ENCODE measurements around the gene MS4A14. TPM values are rescaled to one million over a fixed set of nuclear protein-coding genes. Genes with fewer than 3 reads are reported as not detected.

Gene MS4A14
- total RNA-seq, 2 donors from 2014 or later = 0.17 to 1.1 TPM

GRCh38 chr11:60389279-60389910, 6.9 kb upstream of the MS4A14 start:
- peak overlapping the region; percentile 3 for H3K27ac ChIP-seq
- DNase-seq = no peak
- no peak overlapping the region for H3K9ac ChIP-seq (ENCODE audit: low read depth in 2 of 2, low read length in 2 of 2)

GRCh38 chr11:60390419-60390818, 5.8 kb upstream of the MS4A14 start:
- no peak overlapping the region for H3K9ac ChIP-seq (ENCODE audit: low read depth in 2 of 2, low read length in 2 of 2)
- no peak for DNase-seq
- no peaks in the 10 kb centered on the region for H3K36me3 ChIP-seq
- intact Hi-C loops (cut with DNase I) = no loop called here
- no peaks in the 10 kb centered on the region for H3K27me3 ChIP-seq
- H3K9me3 ChIP-seq = no peaks in the 10 kb centered on the region
- no peak overlapping the region for H3K4me3 ChIP-seq
- H3K27ac ChIP-seq = no peak overlapping the region
- no peaks in the 10 kb centered on the region for H3K4me1 ChIP-seq
- TF ChIP-seq, protein P1, sequence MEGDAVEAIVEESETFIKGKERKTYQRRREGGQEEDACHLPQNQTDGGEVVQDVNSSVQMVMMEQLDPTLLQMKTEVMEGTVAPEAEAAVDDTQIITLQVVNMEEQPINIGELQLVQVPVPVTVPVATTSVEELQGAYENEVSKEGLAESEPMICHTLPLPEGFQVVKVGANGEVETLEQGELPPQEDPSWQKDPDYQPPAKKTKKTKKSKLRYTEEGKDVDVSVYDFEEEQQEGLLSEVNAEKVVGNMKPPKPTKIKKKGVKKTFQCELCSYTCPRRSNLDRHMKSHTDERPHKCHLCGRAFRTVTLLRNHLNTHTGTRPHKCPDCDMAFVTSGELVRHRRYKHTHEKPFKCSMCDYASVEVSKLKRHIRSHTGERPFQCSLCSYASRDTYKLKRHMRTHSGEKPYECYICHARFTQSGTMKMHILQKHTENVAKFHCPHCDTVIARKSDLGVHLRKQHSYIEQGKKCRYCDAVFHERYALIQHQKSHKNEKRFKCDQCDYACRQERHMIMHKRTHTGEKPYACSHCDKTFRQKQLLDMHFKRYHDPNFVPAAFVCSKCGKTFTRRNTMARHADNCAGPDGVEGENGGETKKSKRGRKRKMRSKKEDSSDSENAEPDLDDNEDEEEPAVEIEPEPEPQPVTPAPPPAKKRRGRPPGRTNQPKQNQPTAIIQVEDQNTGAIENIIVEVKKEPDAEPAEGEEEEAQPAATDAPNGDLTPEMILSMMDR (IDR thresholded peaks at IDR 0.05) = no peak

More at GRCh38 chr11:60389279-60389910, 6.9 kb upstream of the MS4A14 start:
- Histone ChIP-seq H3K4me1 (no peaks in the 10 kb centered on the region), H3K4me3 (no peak overlapping the region), H3K36me3 (no peaks in the 10 kb centered on the region), H3K9me3 (no peaks in the 10 kb centered on the region), H3K27me3 (no peaks in the 10 kb centered on the region)
- TF ChIP-seq, protein P1 (IDR thresholded peaks at IDR 0.05) = no peak
- intact Hi-C loops (cut with DNase I) = no loop called here

- Histone ChIP-seq H3K4me3 (no peak overlapping the region), H3K36me3 (no peaks in the 10 kb centered on the region), H3K9ac (ENCODE audit: low read depth in 2 of 2, low read length in 2 of 2) (no peak overlapping the region), H3K9me3 (no peaks in the 10 kb centered on the region), H3K4me1 (no peaks in the 10 kb centered on the region), H3K27ac (no peak overlapping the region), H3K27me3 (no peaks in the 10 kb centered on the region)
- intact Hi-C loops (cut with DNase I) = no loop called here
- DNase-seq = no peak
- TF ChIP-seq, protein P1 (IDR thresholded peaks at IDR 0.05) = no peak
Observed at GRCh38 chr11:60392361-60392760, 3.9 kb upstream of the MS4A14 start.

DNA sequence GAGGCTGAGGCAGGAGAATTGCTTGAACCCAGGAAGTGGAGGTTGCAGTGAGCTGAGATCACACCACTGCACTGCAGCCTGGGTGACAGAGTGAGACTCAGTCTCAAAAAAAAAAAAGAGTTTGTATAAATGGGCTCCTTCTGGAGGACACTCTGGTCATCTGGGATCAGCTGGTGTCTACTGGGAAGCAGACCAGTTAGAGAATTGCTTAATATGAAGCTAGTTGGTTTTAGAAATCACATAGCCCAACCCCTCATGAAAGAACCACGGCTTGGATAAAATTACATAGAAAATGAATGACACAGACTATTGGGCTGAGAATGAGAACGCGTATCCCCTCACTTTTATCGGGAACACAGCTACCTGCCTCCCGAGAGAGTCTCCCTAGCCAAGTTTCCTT, 3.2 kb upstream of the MS4A14 start:
- H3K36me3 ChIP-seq = no peaks in the 10 kb centered on the region
- no peaks in the 10 kb centered on the region for H3K27me3 ChIP-seq
- TF ChIP-seq, protein P1 (IDR thresholded peaks at IDR 0.05) = no peak
- no peak overlapping the region for H3K9ac ChIP-seq (ENCODE audit: low read depth in 2 of 2, low read length in 2 of 2)
- no peak for DNase-seq
- no peak overlapping the region for H3K4me3 ChIP-seq
- intact Hi-C loops (cut with DNase I) = no loop called here
- no peaks in the 10 kb centered on the region for H3K9me3 ChIP-seq
- no peak overlapping the region for H3K27ac ChIP-seq
- H3K4me1 ChIP-seq = no peaks in the 10 kb centered on the region

- Histone ChIP-seq H3K27me3 (no peaks in the 10 kb centered on the region), H3K9ac (ENCODE audit: low read depth in 2 of 2, low read length in 2 of 2) (no peak overlapping the region), H3K27ac (no peak overlapping the region), H3K9me3 (no peaks in the 10 kb centered on the region), H3K36me3 (no peaks in the 10 kb centered on the region), H3K4me1 (no peaks in the 10 kb centered on the region), H3K4me3 (no peak overlapping the region)
- TF ChIP-seq, protein P1 (IDR thresholded peaks at IDR 0.05) = no peak
- no peak for DNase-seq
- intact Hi-C loops (cut with DNase I) = no loop called here
Observed at GRCh38 chr11:60394666-60395380, 1.4 kb upstream of the MS4A14 start.
